CD4-positive, alpha-beta memory T cell (primary cell): ENCODE results near the gene ZFP69B. TPM values are rescaled to one million over a fixed set of nuclear protein-coding genes. Genes with fewer than 3 reads are reported as not detected.
A peak's percentile ranks its signal among the peaks of the same experiment; 100 is the strongest.
"Not testable (repeated sequence)": the region's sequence is repeated elsewhere in the genome, so short reads cannot be mapped to it uniquely, and the experiment has no call there.

Experiments used
- CTCF ChIA-PET: fragments of 350-600 bp; sonication (Branson Sonifier 250); formaldehyde crosslinking; loops from one replicate; lab custom pipeline; 2021; ENCODE audit warnings: inconsistent platforms; ENCODE audit not compliant: partially characterized antibody; lab: Charles Lee
- POLR2A ChIA-PET: fragments of 350-600 bp; sonication (Branson Sonifier 250); formaldehyde crosslinking; loops from one replicate; lab custom pipeline; 2021; ENCODE audit not compliant: partially characterized antibody; lab: Charles Lee
- DNase-seq, 5 donors: peaks; one replicate each; pipeline versions ENCODE4 v3.0.0 to v3.0.0-alpha.2; 2020 to 2022; ENCODE audit warnings: mixed read lengths in 1 of 5
- H3K27ac ChIP-seq: one replicate; pipeline ENCODE4 v1.7.0; 2013; ENCODE audit warnings: low read depth, low read length
- H3K27me3 ChIP-seq: 2 replicates; pipeline ENCODE4 v1.7.0; 2013; ENCODE audit warnings: mild to moderate bottlenecking, low read length, moderate library complexity; ENCODE audit not compliant: insufficient read depth
- H3K36me3 ChIP-seq: 2 replicates; pipeline ENCODE4 v1.7.0; 2013; ENCODE audit warnings: mild to moderate bottlenecking, low read length, moderate library complexity; ENCODE audit not compliant: insufficient read depth
- H3K4me1 ChIP-seq: 2 replicates; pipeline ENCODE4 v1.7.0; 2013; ENCODE audit warnings: mild to moderate bottlenecking, low read length, moderate library complexity; ENCODE audit not compliant: insufficient read depth
- H3K4me3 ChIP-seq, 2 donors: one replicate each; pipeline ENCODE4 v1.7.0; 2013; ENCODE audit warnings: low read length in 2 of 2, mild to moderate bottlenecking in 1 of 2
- H3K9me3 ChIP-seq, 2 donors: one replicate each; pipeline ENCODE4 v1.7.0; 2013; ENCODE audit warnings: low read length in 2 of 2, control low read depth in 1 of 2; ENCODE audit not compliant: control insufficient read depth in 1 of 2
- H3K27ac Mint-ChIP-seq, 7 donors: one replicate each; pipeline ENCODE4 v1.8.0; 2020 to 2021; ENCODE audit warnings: mixed read lengths in 7 of 7, mild to moderate bottlenecking in 6 of 7, inconsistent platforms in 3 of 7, moderate library complexity in 3 of 7
- H3K27me3 Mint-ChIP-seq, 2 donors: one replicate each; pipeline ENCODE4 v1.8.0; 2020 to 2021; ENCODE audit warnings: mixed read lengths in 2 of 2
- H3K36me3 Mint-ChIP-seq, 2 donors: one replicate each; pipeline ENCODE4 v1.8.0; 2020 to 2021; ENCODE audit warnings: mixed read lengths in 2 of 2, inconsistent platforms in 1 of 2, mild to moderate bottlenecking in 1 of 2
- H3K4me1 Mint-ChIP-seq, 4 donors: one replicate each; pipeline ENCODE4 v1.8.0; 2020 to 2021; ENCODE audit warnings: mixed read lengths in 4 of 4, mild to moderate bottlenecking in 1 of 4
- H3K4me3 Mint-ChIP-seq, 8 donors: one replicate each; pipeline ENCODE4 v1.8.0; 2020 to 2021; ENCODE audit warnings: mixed read lengths in 8 of 8, mild to moderate bottlenecking in 7 of 8, moderate library complexity in 6 of 8, inconsistent platforms in 3 of 8
- H3K9me3 Mint-ChIP-seq, 8 donors: one replicate each; pipeline ENCODE4 v1.8.0; 2020 to 2021; ENCODE audit warnings: mixed read lengths in 8 of 8, mild to moderate bottlenecking in 5 of 8, inconsistent platforms in 3 of 8, moderate library complexity in 1 of 8
- intact Hi-C: fragments of 100-400 bp; cut with micrococcal nuclease; formaldehyde crosslinking; loops from one replicate; pipeline ENCODE4 v1.15.1; 2023
- polyA plus RNA-seq, 2 donors: library from polyadenylated mRNA; unstranded; fragments of 300-500 nt; fragmentation: Illumina TruSeq; gene quantifications; one replicate each; pipeline ENCODE4 v1.2.3, GENCODE V29; 2021
- total RNA-seq, 2 experiments: library from RNA; stranded (reverse); gene quantifications; one replicate each; pipeline ENCODE4 v1.2.3, GENCODE V29; 2021

Gene ZFP69B
- total and polyA plus RNA-seq, 4 experiments from 2014 or later, result 2.1 to 7.9 (median 5.0) TPM

DNA sequence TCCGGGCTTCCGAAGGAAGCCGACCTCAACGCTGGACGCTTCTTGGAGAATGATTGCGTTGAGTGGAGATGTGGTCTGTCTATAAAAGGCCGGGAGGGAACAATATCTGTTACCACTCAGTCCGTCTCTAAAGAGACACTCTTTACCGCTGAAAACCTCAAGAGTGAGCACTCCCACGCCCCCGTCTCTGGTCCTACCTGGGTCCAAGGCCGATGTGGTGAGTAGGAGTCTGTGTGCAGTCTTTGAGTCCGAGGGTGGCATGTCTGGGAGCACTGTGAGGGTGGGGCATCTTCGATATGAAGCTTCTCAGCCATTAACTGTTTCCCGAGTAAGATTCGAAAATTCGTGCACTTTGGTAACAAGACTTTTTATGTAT is 27.4 kb downstream of the ZFP69B start:
- ChIA-PET POLR2A (interaction anchor here (0.9 to 3.2 kb wide), 7 partner anchors 21 to 502 kb away, joined by 3 to 20 read pairs (median 6); partner anchors contain the start of genes CTPS1, EXO5, NFYC and ZFP69B), CTCF (no interaction called here)
- intact Hi-C loops, result loop anchor here (1.0 kb wide), 1 partner anchor 31 kb away; the partner anchor contains the start of gene EXO5
- H3K36me3 ChIP-seq, result peaks cover 12% of the 10 kb centered on the region
- peaks cover 13% of the 10 kb centered on the region for H3K4me1 ChIP-seq
- H3K9me3 Mint-ChIP-seq, result peaks cover 0 to 54% (median 39%) of the 10 kb centered on the region in 8 donors
- H3K27me3 ChIP-seq, result no peaks in the 10 kb centered on the region
- H3K4me3 Mint-ChIP-seq, result peak overlapping the region; percentile 85 to 93 (median 90)
- H3K27me3 Mint-ChIP-seq, result no peaks in the 10 kb centered on the region
- peak overlapping the region; percentile 52 for H3K27ac ChIP-seq
- peaks cover 0 to 10% of the 10 kb centered on the region in 2 donors for H3K9me3 ChIP-seq
- H3K4me3 ChIP-seq, result peak overlapping the region; percentile 61 to 70
- peak in 1 of 5 donors; percentile 6 for DNase-seq
- peaks cover 37 to 41% of the 10 kb centered on the region in 2 donors for H3K36me3 Mint-ChIP-seq
- H3K4me1 Mint-ChIP-seq, result peaks cover 16 to 26% (median 22%) of the 10 kb centered on the region in 4 donors
- H3K27ac Mint-ChIP-seq, result peak overlapping the region; percentile 70 to 91 (median 87)

- Mint-ChIP-seq H3K9me3 (peaks cover 0 to 53% (median 36%) of the 10 kb centered on the region in 8 donors), H3K4me1 (peaks cover 16 to 26% (median 23%) of the 10 kb centered on the region in 4 donors), H3K27ac (peak overlapping the region in 6 of 7 donors; percentile 11 to 91 (median 86)), H3K27me3 (no peaks in the 10 kb centered on the region), H3K36me3 (peaks cover 42 to 43% of the 10 kb centered on the region in 2 donors), H3K4me3 (peak overlapping the region; percentile 85 to 93 (median 90))
- intact Hi-C loops, result no loop called here
- Histone ChIP-seq H3K36me3 (peaks cover 15% of the 10 kb centered on the region), H3K27ac (peak overlapping the region; percentile 52), H3K4me3 (peak overlapping the region; percentile 61 to 70), H3K4me1 (peaks cover 13% of the 10 kb centered on the region), H3K9me3 (peaks cover 0 to 4% of the 10 kb centered on the region in 2 donors), H3K27me3 (no peaks in the 10 kb centered on the region)
- POLR2A ChIA-PET, result interaction anchor here (0.9 to 3.2 kb wide), 5 partner anchors 20 to 501 kb away, joined by 3 to 20 read pairs (median 11); partner anchors contain the start of genes CTPS1, EXO5, ZFP69B and ZNF684
- no peak for DNase-seq
- CTCF ChIA-PET, result no interaction called here
These were observed 28.0 kb downstream of the ZFP69B start for GRCh38 chr1:40478276-40478675.

- peak overlapping the region in 5 of 8 donors; percentile 17 to 57 (median 48) for H3K4me3 Mint-ChIP-seq
- Histone ChIP-seq H3K9me3 (peaks cover 0 to 3% of the 10 kb centered on the region in 2 donors), H3K27ac (no peak overlapping the region), H3K4me1 (peaks cover 13% of the 10 kb centered on the region), H3K27me3 (no peaks in the 10 kb centered on the region), H3K4me3 (no peak overlapping the region), H3K36me3 (peaks cover 15% of the 10 kb centered on the region)
- peak overlapping the region in 5 of 7 donors; percentile 4 to 49 (median 25) for H3K27ac Mint-ChIP-seq
- ChIA-PET CTCF (no interaction called here), POLR2A (interaction anchor here (0.5 to 3.2 kb wide), 3 partner anchors 20 to 86 kb away, joined by 3 to 20 read pairs (median 3); partner anchors contain the start of gene ZFP69B)
- DNase-seq, result no peak
- no peaks in the 10 kb centered on the region for H3K27me3 Mint-ChIP-seq
- intact Hi-C loops, result no loop called here
- peaks cover 0 to 53% (median 34%) of the 10 kb centered on the region in 8 donors for H3K9me3 Mint-ChIP-seq
- H3K36me3 Mint-ChIP-seq, result peaks cover 49 to 50% of the 10 kb centered on the region in 2 donors
- peaks cover 16 to 26% (median 23%) of the 10 kb centered on the region in 4 donors for H3K4me1 Mint-ChIP-seq
These were observed 28.9 kb downstream of the ZFP69B start for GRCh38 chr1:40479156-40479555.

- Histone ChIP-seq H3K27me3 (no peaks in the 10 kb centered on the region), H3K4me1 (no peaks in the 10 kb centered on the region), H3K9me3 (peaks cover 7 to 25% of the 10 kb centered on the region in 2 donors), H3K27ac (no peak overlapping the region), H3K4me3 (no peak overlapping the region), H3K36me3 (peaks cover 4% of the 10 kb centered on the region)
- Mint-ChIP-seq H3K4me1 (no peaks in the 10 kb centered on the region), H3K27ac (no peak overlapping the region), H3K27me3 (no peaks in the 10 kb centered on the region), H3K9me3 (peaks cover 3 to 87% (median 77%) of the 10 kb centered on the region in 8 donors), H3K4me3 (no peak overlapping the region), H3K36me3 (peaks cover 69 to 75% of the 10 kb centered on the region in 2 donors)
- CTCF ChIA-PET, result no interaction called here
- POLR2A ChIA-PET, result no interaction called here
- DNase-seq, result no peak
- intact Hi-C loops, result no loop called here
These were observed 45.1 kb downstream of the ZFP69B start for GRCh38 chr1:40495315-40495903.

DNA sequence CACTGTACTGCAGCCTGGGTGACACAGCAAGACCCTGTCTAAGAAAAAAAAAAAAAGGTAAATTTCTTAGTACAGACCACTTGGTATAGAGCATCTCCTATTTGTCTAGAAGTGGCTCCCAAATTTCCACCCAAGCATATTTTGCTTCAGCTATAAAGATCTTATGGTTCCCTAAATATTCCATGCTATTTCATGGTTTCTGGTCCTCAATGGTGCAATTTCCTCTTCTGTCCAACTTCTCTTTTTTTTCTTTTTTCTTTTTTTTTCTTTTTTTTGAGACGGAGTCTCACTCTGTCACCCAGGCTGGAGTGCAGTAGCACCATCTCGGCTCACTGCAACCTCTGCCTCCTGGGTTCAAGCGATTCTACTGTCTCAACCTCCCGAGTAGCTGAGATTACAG is 52.4 kb downstream of the ZFP69B start:
- H3K27me3 Mint-ChIP-seq, H3K4me3 ChIP-seq, H3K27me3 ChIP-seq, H3K27ac ChIP-seq, H3K4me3 Mint-ChIP-seq, POLR2A ChIA-PET, DNase-seq, H3K9me3 ChIP-seq, H3K4me1 Mint-ChIP-seq, H3K36me3 ChIP-seq, intact Hi-C loops, CTCF ChIA-PET, H3K27ac Mint-ChIP-seq, H3K4me1 ChIP-seq: not testable (repeated sequence)
- H3K36me3 Mint-ChIP-seq, result peaks cover 52 to 54% of the 10 kb centered on the region in 2 donors
- peaks cover 4 to 82% (median 59%) of the 10 kb centered on the region in 8 donors for H3K9me3 Mint-ChIP-seq

- intact Hi-C loops, result loop anchor here (1.0 kb wide), 3 partner anchors 23 to 58 kb away; partner anchors contain the start of genes ZFP69, ZFP69B and ZNF684
- no peaks in the 10 kb centered on the region for H3K27me3 ChIP-seq
- ChIA-PET CTCF (interaction anchor here (1.3 kb wide), 1 partner anchor 24 kb away, joined by 3 read pairs; no protein-coding TSS in a partner anchor), POLR2A (interaction anchor here (0.6 to 2.4 kb wide), 6 partner anchors 24 to 183 kb away, joined by 3 to 25 read pairs (median 11); partner anchors contain the start of genes NFYC, SMAP2, ZFP69 and ZFP69B)
- peaks cover 8% of the 10 kb centered on the region for H3K4me1 ChIP-seq
- peaks cover 2 to 48% (median 31%) of the 10 kb centered on the region in 8 donors for H3K9me3 Mint-ChIP-seq
- peak overlapping the region; percentile 60 for H3K27ac ChIP-seq
- H3K36me3 ChIP-seq, result no peaks in the 10 kb centered on the region
- H3K4me3 ChIP-seq, result peak overlapping the region; percentile 50 to 79
- peaks cover 36 to 44% of the 10 kb centered on the region in 2 donors for H3K36me3 Mint-ChIP-seq
- H3K9me3 ChIP-seq, result no peaks in the 10 kb centered on the region
- peaks cover 9 to 15% (median 13%) of the 10 kb centered on the region in 4 donors for H3K4me1 Mint-ChIP-seq
- no peak for DNase-seq
- peak overlapping the region; percentile 40 to 90 (median 87) for H3K27ac Mint-ChIP-seq
- no peaks in the 10 kb centered on the region for H3K27me3 Mint-ChIP-seq
- peak overlapping the region; percentile 86 to 93 (median 92) for H3K4me3 Mint-ChIP-seq
These were observed 57.7 kb downstream of the ZFP69B start for GRCh38 chr1:40507973-40508372.
